Neural cell (in vitro differentiated cells): ENCODE results near the gene RSBN1. TPM values are rescaled to one million over a fixed set of nuclear protein-coding genes. Genes with fewer than 3 reads are reported as not detected.

Source experiments
- H2AFZ ChIP-seq: fragments of 200-600, 300-800 bp; sonication (generic), shearing (Covaris generic); 2 replicates; pipeline ENCODE4 v1.6.0; 2014; ENCODE audit warnings: low read depth, mild to moderate bottlenecking, antibody characterized with exemption, low read length, moderate library complexity
- H3F3A ChIP-seq: fragments of 200-600 bp; shearing (Covaris generic); 2 replicates; pipeline ENCODE4 v1.6.1; 2016; ENCODE audit warnings: mild to moderate bottlenecking, moderate library complexity, mixed read lengths, antibody characterized with exemption, low read length; ENCODE audit not compliant: insufficient read depth, poor library complexity, severe bottlenecking
- H3K27ac ChIP-seq: fragments of 200-600, 300-800 bp; sonication (generic), shearing (Covaris generic); 2 replicates; pipeline ENCODE4 v1.5.1; 2014; ENCODE audit warnings: mild to moderate bottlenecking, low read length, moderate library complexity
- H3K27me3 ChIP-seq: fragments of 300-800, 200-600 bp; sonication (generic), shearing (Covaris generic); 2 replicates; pipeline ENCODE4 v1.6.0; 2014; ENCODE audit warnings: mild to moderate bottlenecking, low read depth, low read length, moderate library complexity; ENCODE audit not compliant: insufficient read depth
- H3K36me3 ChIP-seq: fragments of 300-800, 200-600 bp; sonication (generic), shearing (Covaris generic); 2 replicates; pipeline ENCODE4 v1.5.1; 2014; ENCODE audit warnings: mild to moderate bottlenecking, antibody characterized with exemption, low read length, moderate library complexity; ENCODE audit not compliant: insufficient read depth
- H3K4me2 ChIP-seq: fragments of 300-800, 200-600 bp; sonication (generic), shearing (Covaris generic); 2 replicates; pipeline ENCODE4 v1.6.0; 2014; ENCODE audit warnings: mild to moderate bottlenecking, low read length
- H3K4me3 ChIP-seq: fragments of 300-800, 200-600 bp; sonication (generic), shearing (Covaris generic); 2 replicates; pipeline ENCODE4 v1.5.1; 2014; ENCODE audit warnings: mild to moderate bottlenecking, low read length, moderate library complexity
- H3K79me2 ChIP-seq: fragments of 200-600 bp; shearing (Covaris generic); replicated peaks from 2 replicates; pipeline ENCODE4 v1.6.0; 2014; ENCODE audit warnings: mild to moderate bottlenecking, low read length, moderate library complexity; ENCODE audit not compliant: insufficient read depth
- H3K9ac ChIP-seq: fragments of 300-800, 200-600 bp; sonication (generic), shearing (Covaris generic); 2 replicates; pipeline ENCODE4 v1.6.1; 2016; ENCODE audit warnings: mild to moderate bottlenecking, low read length, mixed read lengths
- H3K9me2 ChIP-seq: fragments of 200-600 bp; shearing (Covaris generic); 2 replicates; pipeline ENCODE4 v1.6.1; 2016; ENCODE audit warnings: mild to moderate bottlenecking, low read length, mixed read lengths; ENCODE audit not compliant: insufficient read depth
- H3K9me3 ChIP-seq: fragments of 200-600, 300-800 bp; sonication (generic), shearing (Covaris generic); 2 replicates; pipeline ENCODE4 v1.6.1; 2016; ENCODE audit warnings: mild to moderate bottlenecking, mixed run types, low read length, moderate library complexity, mixed read lengths
- H4K20me1 ChIP-seq: fragments of 200-600 bp; shearing (Covaris generic); 2 replicates; pipeline ENCODE4 v1.6.1; 2016; ENCODE audit warnings: mild to moderate bottlenecking, mixed run types; ENCODE audit not compliant: insufficient read depth
- CTCF ChIP-seq: fragments of 450-650 bp; IDR thresholded peaks from 2 replicates; pipeline ENCODE4 v1.5.1; 2014; ENCODE audit warnings: antibody characterized with exemption, mild to moderate bottlenecking, moderate library complexity; ENCODE audit not compliant: poor library complexity, severe bottlenecking
- EP300 ChIP-seq: fragments of 450-650 bp; conservative IDR thresholded peaks from 2 replicates; pipeline ENCODE4 v1.6.1; 2014; ENCODE audit warnings: antibody characterized with exemption, mild to moderate bottlenecking, moderate library complexity; ENCODE audit not compliant: poor library complexity, severe bottlenecking
- EZH2 ChIP-seq: fragments of 200-600, 300-800 bp; shearing (Covaris generic), sonication (generic); IDR thresholded peaks from 2 replicates; pipeline ENCODE4 v1.6.1; 2014; ENCODE audit warnings: antibody characterized with exemption, low read length, borderline replicate concordance, mild to moderate bottlenecking; ENCODE audit not compliant: insufficient read depth, poor library complexity, severe bottlenecking
- MXI1 ChIP-seq: fragments of 450-650 bp; conservative IDR thresholded peaks from 2 replicates; pipeline ENCODE4 v1.6.1; 2014; ENCODE audit warnings: antibody characterized with exemption, mild to moderate bottlenecking; ENCODE audit not compliant: poor library complexity, severe bottlenecking
- POLR2AphosphoS5 ChIP-seq: IDR thresholded peaks from 2 replicates; pipeline ENCODE4 v1.6.1; 2012
- RAD21 ChIP-seq: fragments of 450-650 bp; conservative IDR thresholded peaks from 2 replicates; pipeline ENCODE4 v1.6.1; 2014; ENCODE audit warnings: antibody characterized with exemption, mild to moderate bottlenecking, moderate library complexity
- REST ChIP-seq: IDR thresholded peaks from 2 replicates; pipeline ENCODE4 v1.6.1; 2012; ENCODE audit warnings: borderline replicate concordance
- SMC3 ChIP-seq: fragments of 450-650 bp; conservative IDR thresholded peaks from 2 replicates; pipeline ENCODE4 v1.6.1; 2014; ENCODE audit warnings: antibody characterized with exemption, mild to moderate bottlenecking, moderate library complexity; ENCODE audit not compliant: poor library complexity
- TAF1 ChIP-seq: IDR thresholded peaks from 2 replicates; pipeline ENCODE4 v1.6.1; 2012; ENCODE audit warnings: low read depth
- polyA plus RNA-seq: library from polyadenylated mRNA; depleted of rRNA; stranded (reverse); fragments of >200 nt; gene quantifications from 2 replicates; pipeline ENCODE4 v1.2.3, GENCODE V29; 2014

The RSBN1 gene
- polyA plus RNA-seq, 1 donor from 2014 or later: 33.7 TPM

- no peak for TF ChIP-seq EZH2
- no peak for TF ChIP-seq CTCF
- Histone ChIP-seq H3K27ac (no peak overlapping the region), H3K4me2 (no peak overlapping the region), H3K4me3 (no peak overlapping the region), H3K9me3 (no peaks in the 10 kb centered on the region), H4K20me1 (no peaks in the 10 kb centered on the region), H3F3A (no peaks in the 10 kb centered on the region), H2AFZ (no peak overlapping the region), H3K9ac (no peak overlapping the region), H3K36me3 (no peaks in the 10 kb centered on the region), H3K9me2 (no peaks in the 10 kb centered on the region), H3K79me2 (no peaks in the 10 kb centered on the region), H3K27me3 (no peaks in the 10 kb centered on the region)
Measured at GRCh38 chr1:113830039-113830438, 17.8 kb upstream of the RSBN1 start.

- H3K27me3 ChIP-seq: no peaks in the 10 kb centered on the region
- no peaks in the 10 kb centered on the region for H3F3A ChIP-seq
- H4K20me1 ChIP-seq: no peaks in the 10 kb centered on the region
- no peaks in the 10 kb centered on the region for H3K79me2 ChIP-seq
- H3K4me2 ChIP-seq: no peak overlapping the region
- TF ChIP-seq EZH2 (no peak), POLR2AphosphoS5 (no peak), REST (no peak), CTCF (no peak), SMC3 (no peak), TAF1 (no peak), EP300 (no peak), RAD21 (no peak), MXI1 (no peak)
- H3K27ac ChIP-seq: no peak overlapping the region
- no peaks in the 10 kb centered on the region for H3K9me3 ChIP-seq
- H3K9me2 ChIP-seq: no peaks in the 10 kb centered on the region
- H3K9ac ChIP-seq: no peak overlapping the region
- no peak overlapping the region for H3K4me3 ChIP-seq
- no peak overlapping the region for H2AFZ ChIP-seq
- H3K36me3 ChIP-seq: no peaks in the 10 kb centered on the region
Measured at GRCh38 chr1:113821916-113822315, 9.6 kb upstream of the RSBN1 start.
